GM12878 (cell line): ENCODE results near the gene NES. TPM values are rescaled to one million over a fixed set of nuclear protein-coding genes. Genes with fewer than 3 reads are reported as not detected.

ENCODE experiments used
- ATAC-seq: fragments of 200-7000 bp; cut with Tn5 transposase; 3 replicates; pipeline ENCODE4 v1.9.1; 2020; ENCODE audit warnings: mild to moderate bottlenecking, moderate library complexity
- BruUV-seq: library from RNA; stranded (reverse); fragments of 400-500 nt; replicated peaks from 2 replicates; lab custom pipeline; 2021; lab: Mats Ljungman, UMichigan
- CTCF ChIA-PET: fragments of 300-600 bp; sonication (Branson Sonifier 250); formaldehyde crosslinking; extraction: SDS; loops from one replicate; lab custom pipeline; 2021; ENCODE audit warnings: inconsistent platforms; lab: Yijun Ruan, JAX
- POLR2A ChIA-PET: fragments of 350-600 bp; formaldehyde crosslinking; extraction: SDS; loops from one replicate; lab custom pipeline; 2021; ENCODE audit warnings: inconsistent platforms; lab: Charles Lee
- RAD21 ChIA-PET: fragments of 300-600 bp; sonication (Branson Sonifier 250); formaldehyde crosslinking; loops from one replicate; lab custom pipeline; 2023; ENCODE audit warnings: antibody characterized with exemption; ENCODE audit not compliant: unreplicated experiment; lab: Charles Lee
- SMC1A ChIA-PET: fragments of 300-600 bp; sonication (Branson Sonifier 250); formaldehyde crosslinking; loops from one replicate; lab custom pipeline; 2023; ENCODE audit not compliant: unreplicated experiment, uncharacterized antibody; lab: Charles Lee
- DNase-seq: peaks from one replicate; pipeline ENCODE4 v3.0.0-alpha.2; 2011; ENCODE audit warnings: low read depth, low spot score
- FAIRE-seq: peaks from 3 replicates; lab custom pipeline; 2011; peaks lifted over from hg19 to GRCh38; lab: Jason Lieb, UNC
- H2AFZ ChIP-seq: 2 replicates; pipeline ENCODE4 v1.6.0; 2011; ENCODE audit warnings: low read depth, low read length, control low read depth; ENCODE audit not compliant: control insufficient read depth
- H3K27ac ChIP-seq: 2 replicates; pipeline ENCODE4 v1.5.1; 2011; ENCODE audit warnings: control low read depth; ENCODE audit not compliant: control insufficient read depth, insufficient read depth
- H3K27me3 ChIP-seq, 2 experiments: replicated peaks in 1 of 2; 2 replicates each; pipeline versions ENCODE4 v1.6.0 to v1.6.1; 2011; ENCODE audit warnings: low read length in 1 of 2; ENCODE audit not compliant: control insufficient read depth in 2 of 2, insufficient read depth in 2 of 2
- H3K36me3 ChIP-seq, 2 experiments: 2 replicates each; pipeline ENCODE4 v1.5.1; 2011; ENCODE audit warnings: low read length in 1 of 2; ENCODE audit not compliant: control insufficient read depth in 2 of 2, insufficient read depth in 2 of 2
- H3K4me1 ChIP-seq: 2 replicates; pipeline ENCODE4 v1.6.1; 2011; ENCODE audit warnings: mild to moderate bottlenecking, low read length, moderate library complexity, mixed read lengths; ENCODE audit not compliant: control insufficient read depth, insufficient read depth
- H3K4me2 ChIP-seq: 2 replicates; pipeline ENCODE4 v1.6.0; 2011; ENCODE audit warnings: control low read depth; ENCODE audit not compliant: control insufficient read depth, insufficient read depth
- H3K4me3 ChIP-seq: fragments of 200-600 bp; sonication (generic); 2 replicates; pipeline ENCODE4 v1.5.1; 2016
- H3K79me2 ChIP-seq: 2 replicates; pipeline ENCODE4 v1.6.0; 2011; ENCODE audit warnings: low read length; ENCODE audit not compliant: control insufficient read depth, insufficient read depth
- H3K9ac ChIP-seq: 2 replicates; pipeline ENCODE4 v1.8.0; 2011; ENCODE audit warnings: low read length, control low read depth, mixed read lengths; ENCODE audit not compliant: control insufficient read depth, insufficient read depth
- H3K9me3 ChIP-seq: replicated peaks from 3 replicates; pipeline ENCODE4 v1.5.1; 2011; ENCODE audit warnings: mild to moderate bottlenecking, low read length; ENCODE audit not compliant: control insufficient read depth, insufficient read depth
- H4K20me1 ChIP-seq: 2 replicates; pipeline ENCODE4 v1.6.0; 2011; ENCODE audit not compliant: control insufficient read depth, insufficient read depth
- ATF2 ChIP-seq: IDR thresholded peaks from 2 replicates; pipeline ENCODE4 v1.6.1; 2012; ENCODE audit warnings: low read length, inconsistent platforms
- CBX3 ChIP-seq: fragments of 200-600 bp; sonication (generic); IDR thresholded peaks from 2 replicates; pipeline ENCODE4 v1.6.1; 2016; ENCODE audit warnings: low read depth, borderline replicate concordance
- CHD2 ChIP-seq: IDR thresholded peaks from 2 replicates; pipeline ENCODE4 v1.6.1; 2011; ENCODE audit warnings: low read depth, low read length, improper control_type of control experiment, borderline replicate concordance
- HDGF ChIP-seq: fragments of 450-650 bp; IDR thresholded peaks from 2 replicates; pipeline ENCODE4 v1.6.1; 2016; ENCODE audit warnings: antibody characterized with exemption
- HSF1 ChIP-seq: fragments of 150-350 bp; IDR thresholded peaks from 2 replicates; pipeline ENCODE4 v1.6.1; 2014; ENCODE audit warnings: mild to moderate bottlenecking, low read depth, low read length
- JUND ChIP-seq: IDR thresholded peaks from 2 replicates; pipeline ENCODE4 v1.6.1; 2012; ENCODE audit warnings: low read depth, mild to moderate bottlenecking, low read length, improper control_type of control experiment, moderate library complexity
- KLF5 ChIP-seq: fragments of 450-650 bp; IDR thresholded peaks from 2 replicates; pipeline ENCODE4 v1.6.1; 2014; ENCODE audit warnings: mild to moderate bottlenecking; ENCODE audit not compliant: partially characterized antibody
- MEF2B ChIP-seq: fragments of 450-650 bp; IDR thresholded peaks from 2 replicates; pipeline ENCODE4 v1.6.1; 2018; ENCODE audit warnings: mild to moderate bottlenecking, moderate library complexity; ENCODE audit not compliant: partially characterized antibody, poor library complexity, severe bottlenecking
- NR2F1 ChIP-seq: fragments of 450-650 bp; conservative IDR thresholded peaks from 2 replicates; pipeline ENCODE4 v1.6.1; 2017; ENCODE audit warnings: mild to moderate bottlenecking
- RCOR1 ChIP-seq: conservative IDR thresholded peaks from 2 replicates; pipeline ENCODE4 v1.6.1; 2012; ENCODE audit warnings: low read depth, low read length, improper control_type of control experiment
- RELA ChIP-seq: fragments of 450-650 bp; IDR thresholded peaks from 2 replicates; pipeline ENCODE4 v1.8.0; 2014; ENCODE audit warnings: borderline replicate concordance; ENCODE audit not compliant: partially characterized antibody
- SMAD5 ChIP-seq: IDR thresholded peaks from 2 replicates; pipeline ENCODE4 v1.6.1; 2016; ENCODE audit warnings: antibody characterized with exemption, low read depth
- SUZ12 ChIP-seq: fragments of 200-600 bp; sonication (generic); IDR thresholded peaks from one replicate; pipeline ENCODE4 v1.6.1; 2018; ENCODE audit warnings: antibody characterized with exemption, mild to moderate bottlenecking; ENCODE audit not compliant: unreplicated experiment
- USF2 ChIP-seq: IDR thresholded peaks from 2 replicates; pipeline ENCODE4 v1.6.1; 2011; ENCODE audit warnings: low read depth, low read length, improper control_type of control experiment, borderline replicate concordance
- ZBTB4 ChIP-seq: fragments of 450-650 bp; formaldehyde crosslinking; IDR thresholded peaks from 2 replicates; pipeline ENCODE4 v1.4.0; 2022; ENCODE audit warnings: mild to moderate bottlenecking, moderate library complexity
- WGBS: methylation state at CpG from one replicate; pipeline ENCODE4 v1.1.6; 2016; ENCODE audit warnings: low lambda C conversion rate; ENCODE audit not compliant: insufficient replicate concordance, insufficient coverage; ENCODE audit errors: missing lambda C conversion rate; 5-methylcytosine and 5-hydroxymethylcytosine counted together
- in situ Hi-C: fragments of 300-500 bp; cut with MboI; formaldehyde crosslinking; loops from 9 replicates; pipeline ENCODE4 v1.14.3; 2018; ENCODE audit warnings: mixed read lengths
- intact Hi-C: fragments of 100-400 bp; cut with micrococcal nuclease; formaldehyde crosslinking; loops from one replicate; pipeline ENCODE4 v1.14.2; 2022; ENCODE audit not compliant: unreplicated experiment
- polyA plus RNA-seq, 11 experiments: library from polyadenylated mRNA; depleted of rRNA in 4 of 11; unstranded in 6 of 11; stranded (reverse) in 5 of 11; fragments of >200 nt; fragmentation: Nextera tagmentation in 4 of 11; fragmentation: Illumina TruSeq in 1 of 11; extraction: Ambion mirVana in 4 of 11; extraction: Trizol in 1 of 11; gene quantifications; 1 replicate in 1 of 11; 2 replicates in 10 of 11; pipeline versions ENCODE4 v1.2.1 to v1.2.3, GENCODE V29; 2011 to 2016; ENCODE audit warnings: inconsistent platforms in 2 of 11, missing spikeins in 2 of 11, low read depth in 1 of 11
- total RNA-seq, 4 experiments: library from RNA; depleted of rRNA in 3 of 4; stranded (reverse); fragments of >200 nt in 3 of 4; fragmentation: Illumina TruSeq in 1 of 4; extraction: Trizol in 1 of 4; gene quantifications; 2 replicates each; pipeline versions ENCODE4 v1.2.1 to v1.2.3, GENCODE V29; 2013 to 2021

NES gene
- total and polyA plus RNA-seq, 10 of the 15 experiments (the other 5 are each of a cell fraction or from before 2014, with no cell fraction given) = under 0.01 to 0.15 (median 0.02) TPM; not detected in 4

GRCh38 chr1:156709757-156710489, 32.7 kb upstream of the NES start (continued):
- TF ChIP-seq HDGF = no peak

- no peak for DNase-seq
- no peaks in the 10 kb centered on the region; a peak in 2 of 4 replicates for H3K36me3 ChIP-seq
- H3K9ac ChIP-seq = no peak overlapping the region
- intact Hi-C loops (no loop called here), in situ Hi-C loops (no loop called here)
- 68% methylated on average over 4 of the region's 4 CpGs for WGBS
- POLR2A ChIA-PET = no interaction called here
- no peak overlapping the region for H3K4me3 ChIP-seq
- H3K4me1 ChIP-seq = peaks cover 6% of the 10 kb centered on the region
- H3K27ac ChIP-seq = no peak overlapping the region
- no peaks in the 10 kb centered on the region for H3K9me3 ChIP-seq
- H3K79me2 ChIP-seq = no peaks in the 10 kb centered on the region
- peaks cover 8 to 10% of the 10 kb centered on the region in 2 experiments for H3K27me3 ChIP-seq
- no peak for ATAC-seq
- H2AFZ ChIP-seq = no peak overlapping the region
- SMC1A ChIA-PET = interaction anchor here (0.6 to 1.9 kb wide), 3 partner anchors 17 to 104 kb away, joined by 3 to 8 read pairs (median 5); no protein-coding TSS in a partner anchor
- no TSS peak for BruUV-seq
- CTCF ChIA-PET = interaction anchor here (3.6 to 9.5 kb wide), 3 partner anchors 18 to 82 kb away, joined by 24 to 157 read pairs (median 53); partner anchors contain the start of genes ISG20L2 and METTL25B
- no peaks in the 10 kb centered on the region; the same call in 1 of the 2 replicates for H4K20me1 ChIP-seq
- RAD21 ChIA-PET = no interaction called here
- no peak overlapping the region for H3K4me2 ChIP-seq
- FAIRE-seq = no peak
- TF ChIP-seq KLF5 (no peak), MEF2B (no peak), ATF2 (no peak), SMAD5 (no peak), ZBTB4 (CRISPR knock-in tag) (no peak), SUZ12 (no peak), NR2F1 (no peak), CHD2 (no peak), RCOR1 (no peak), CBX3 (no peak), USF2 (no peak), HDGF (no peak), RELA (no peak), HSF1 (no peak), JUND (no peak)
Measured at GRCh38 chr1:156709031-156709430, 31.8 kb upstream of the NES start.
